ENCODE results near the gene CXCR5.

Gene CXCR5

GRCh38 chr11:118877487-118878162, 6.1 kb upstream of the CXCR5 start:
- DNase-seq = no peak

GRCh38 chr11:118878163-118878563, 5.5 kb upstream of the CXCR5 start:
- no peak for DNase-seq

GRCh38 chr11:118881228-118881627, 2.5 kb upstream of the CXCR5 start:
- no peak for DNase-seq

- DNase-seq = no peak
Measured at GRCh38 chr11:118882491-118882890, 1.2 kb upstream of the CXCR5 start.

GRCh38 chr11:118883004-118883367, 706 bp upstream of the CXCR5 start:
- no peak for DNase-seq

GRCh38 chr11:118884875-118885274, 1.2 kb downstream of the CXCR5 start:
- DNase-seq = no peak

GRCh38 chr11:118885319-118885718, 1.6 kb downstream of the CXCR5 start:
- DNase-seq = no peak

- no peak for DNase-seq
Measured at GRCh38 chr11:118885831-118886565, 2.3 kb downstream of the CXCR5 start.

- DNase-seq = no peak
Measured at GRCh38 chr11:118886681-118887111, 3.0 kb downstream of the CXCR5 start.

- no peak for DNase-seq
Measured at GRCh38 chr11:118887206-118887605, 3.5 kb downstream of the CXCR5 start.

GRCh38 chr11:118888398-118888797, 4.7 kb downstream of the CXCR5 start:
- no peak for DNase-seq

GRCh38 chr11:118889797-118890196, 6.1 kb downstream of the CXCR5 start:
- DNase-seq = no peak

- DNase-seq = peak in 1 of 2 experiments; percentile 49
Measured at GRCh38 chr11:118892514-118892913, 8.8 kb downstream of the CXCR5 start.

GRCh38 chr11:118892964-118893363, 9.3 kb downstream of the CXCR5 start:
- DNase-seq = no peak

- no peak for DNase-seq
Measured at GRCh38 chr11:118893662-118894061, 10.0 kb downstream of the CXCR5 start.

- no peak for DNase-seq
Measured at GRCh38 chr11:118894192-118894591, 10.5 kb downstream of the CXCR5 start.

GRCh38 chr11:118895093-118896039, 11.7 kb downstream of the CXCR5 start:
- DNase-seq = peak; percentile 62 to 77

- DNase-seq = no peak
Measured at GRCh38 chr11:118896472-118896913, 12.8 kb downstream of the CXCR5 start.

GRCh38 chr11:118896921-118897591, 13.4 kb downstream of the CXCR5 start:
- no peak for DNase-seq

GRCh38 chr11:118897721-118898310, 14.1 kb downstream of the CXCR5 start:
- no peak for DNase-seq

- DNase-seq = no peak
Measured at GRCh38 chr11:118898400-118899295, 15.0 kb downstream of the CXCR5 start.

Data from stimulated activated CD4-positive, alpha-beta T cell treated with anti-CD3 and anti-CD28 coated beads, Interleukin-4, amount 100 ng/mL, for 4 hours (primary cell).